Activated CD4-positive, alpha-beta T cell treated with anti-CD3 and anti-CD28 coated beads, Interleukin-2, Interleukin-6, amounts not matched to agents 100 ng/mL and 50 ng/mL, durations not matched to agents 16 hours and 8 hours (primary cell): ENCODE measurements around the gene CDKN1C.

ENCODE experiments used
- DNase-seq: peaks from one replicate; pipeline ENCODE4 v3.0.0-alpha.2; 2020

Gene CDKN1C

DNA sequence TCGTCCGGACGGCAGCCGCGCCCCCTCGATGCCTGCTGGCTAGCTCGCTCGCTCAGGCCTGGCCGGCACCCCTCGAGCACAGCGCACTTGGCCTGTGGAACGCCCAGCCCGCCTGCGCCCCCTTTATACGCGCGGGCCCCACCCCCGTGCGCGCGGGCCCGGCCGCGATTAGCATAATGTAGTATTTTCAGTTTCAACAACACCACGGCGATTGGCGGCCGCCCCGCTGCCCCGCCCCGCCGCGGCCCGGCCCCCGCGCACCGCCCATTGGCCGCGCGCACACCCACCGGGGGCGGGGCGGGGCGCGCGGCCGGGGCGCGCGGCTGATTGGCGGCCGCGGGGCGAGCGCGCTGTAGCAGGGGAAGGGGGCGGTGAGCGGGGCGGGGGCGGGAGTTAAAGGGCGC is at the start of gene CDKN1C:
CDKN1C (minus strand) TSS at position 98 of the 404 bp plus-strand sequence. CDS start 319 bp downstream, outside the sequence.
- peak; percentile 85 for DNase-seq

DNA sequence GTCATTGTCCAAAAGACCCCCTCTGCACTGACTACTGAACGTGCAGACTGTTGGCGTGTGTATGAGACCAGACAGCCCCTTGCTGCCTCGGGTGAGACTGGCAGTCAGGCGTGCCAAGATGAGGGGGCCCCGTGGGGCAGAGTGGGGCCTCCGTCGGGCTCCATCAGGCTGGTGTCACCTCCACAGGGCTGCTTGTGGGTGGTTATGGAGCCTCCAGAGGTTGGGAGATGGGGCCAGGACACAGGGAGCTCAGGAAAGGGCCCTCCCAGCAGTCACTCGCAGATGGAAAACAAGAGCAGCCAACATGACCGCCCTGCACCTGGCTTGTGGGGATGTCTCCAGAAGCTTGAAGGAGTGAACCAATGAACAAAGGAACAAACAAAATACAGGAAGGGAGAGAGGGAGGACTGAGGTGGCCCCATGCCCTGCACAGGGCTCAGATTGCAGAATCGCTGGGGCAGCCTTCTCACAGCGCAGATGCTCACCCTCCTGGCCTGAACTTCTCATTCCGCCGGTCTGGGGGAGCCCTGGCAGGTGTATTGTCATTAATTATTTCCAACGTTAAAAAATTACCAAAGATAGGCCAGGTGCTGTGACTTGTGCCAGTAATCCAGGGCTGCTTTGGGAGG is 49.1 kb upstream of the CDKN1C start:
- DNase-seq = no peak

GRCh38 chr11:2934021-2934550 is 48.5 kb upstream of the CDKN1C start:
- DNase-seq = no peak

GRCh38 chr11:2933375-2934020 is 47.9 kb upstream of the CDKN1C start:
- peak; percentile 88 for DNase-seq

GRCh38 chr11:2932850-2933251 is 47.3 kb upstream of the CDKN1C start:
- peak; percentile 33 for DNase-seq

- no peak for DNase-seq
These were observed 46.5 kb upstream of the CDKN1C start for GRCh38 chr11:2931771-2932738.

- no peak for DNase-seq
These were observed 45.8 kb upstream of the CDKN1C start for GRCh38 chr11:2931420-2931746.

DNA sequence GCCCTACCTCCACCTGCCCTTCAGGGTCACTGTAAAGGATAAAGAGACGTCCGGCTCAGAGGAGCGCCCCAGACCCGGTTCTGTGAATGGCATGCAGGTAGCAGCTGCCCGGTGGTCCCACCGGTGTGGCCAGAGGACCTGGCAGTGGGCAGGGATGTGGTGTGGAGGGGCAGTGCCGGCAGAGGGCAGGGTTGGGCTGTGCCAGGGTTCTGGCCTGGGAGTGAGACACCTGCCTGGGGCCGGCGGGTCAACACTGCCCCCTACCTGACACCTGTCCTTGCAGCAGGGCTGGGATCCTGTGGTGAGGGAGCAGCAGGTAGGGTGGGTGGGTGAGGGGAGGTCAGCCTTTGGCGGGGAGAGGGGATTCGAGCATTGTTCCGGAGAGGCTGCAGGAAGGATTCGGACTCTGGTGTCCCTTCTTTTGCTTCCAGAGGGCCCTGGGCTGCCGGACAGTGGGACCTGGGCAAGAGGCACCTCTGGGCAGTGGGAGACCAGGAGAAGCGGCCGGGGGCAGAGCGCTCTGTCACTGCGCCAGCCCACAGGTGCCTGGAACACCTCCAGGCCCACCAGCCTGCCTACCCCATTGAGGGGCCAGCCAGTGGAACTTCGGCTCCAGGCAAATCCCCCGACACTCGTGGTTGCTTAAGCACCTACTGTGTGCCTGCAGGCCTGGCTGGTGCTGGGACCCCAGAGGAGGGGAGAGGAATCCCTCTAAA is 45.3 kb upstream of the CDKN1C start:
- DNase-seq = peak; percentile 74

- DNase-seq = peak; percentile 63
These were observed 44.6 kb upstream of the CDKN1C start for GRCh38 chr11:2929950-2930703.

DNA sequence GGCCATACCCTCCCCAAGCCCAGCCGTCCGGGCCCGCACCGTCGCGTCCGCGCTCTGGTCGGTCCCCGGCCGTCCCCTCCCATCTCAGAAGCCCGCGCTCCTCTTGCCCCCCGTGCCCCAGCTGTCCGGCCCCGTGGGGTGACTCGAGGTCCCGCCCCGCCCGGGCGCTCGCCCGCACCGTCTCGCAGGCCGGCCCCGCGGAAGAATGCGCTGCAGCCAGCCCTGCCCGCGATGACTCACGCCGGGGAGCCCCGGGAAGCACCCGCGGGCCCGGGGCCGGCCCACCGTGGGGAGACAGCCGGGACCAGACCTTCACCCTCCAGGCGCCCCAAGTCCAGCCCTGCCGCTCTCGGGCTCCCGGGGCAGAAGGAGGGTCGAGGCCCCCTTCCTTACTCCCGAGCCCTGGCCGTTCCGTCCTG is 44.0 kb upstream of the CDKN1C start:
- peak; percentile 58 for DNase-seq

DNA sequence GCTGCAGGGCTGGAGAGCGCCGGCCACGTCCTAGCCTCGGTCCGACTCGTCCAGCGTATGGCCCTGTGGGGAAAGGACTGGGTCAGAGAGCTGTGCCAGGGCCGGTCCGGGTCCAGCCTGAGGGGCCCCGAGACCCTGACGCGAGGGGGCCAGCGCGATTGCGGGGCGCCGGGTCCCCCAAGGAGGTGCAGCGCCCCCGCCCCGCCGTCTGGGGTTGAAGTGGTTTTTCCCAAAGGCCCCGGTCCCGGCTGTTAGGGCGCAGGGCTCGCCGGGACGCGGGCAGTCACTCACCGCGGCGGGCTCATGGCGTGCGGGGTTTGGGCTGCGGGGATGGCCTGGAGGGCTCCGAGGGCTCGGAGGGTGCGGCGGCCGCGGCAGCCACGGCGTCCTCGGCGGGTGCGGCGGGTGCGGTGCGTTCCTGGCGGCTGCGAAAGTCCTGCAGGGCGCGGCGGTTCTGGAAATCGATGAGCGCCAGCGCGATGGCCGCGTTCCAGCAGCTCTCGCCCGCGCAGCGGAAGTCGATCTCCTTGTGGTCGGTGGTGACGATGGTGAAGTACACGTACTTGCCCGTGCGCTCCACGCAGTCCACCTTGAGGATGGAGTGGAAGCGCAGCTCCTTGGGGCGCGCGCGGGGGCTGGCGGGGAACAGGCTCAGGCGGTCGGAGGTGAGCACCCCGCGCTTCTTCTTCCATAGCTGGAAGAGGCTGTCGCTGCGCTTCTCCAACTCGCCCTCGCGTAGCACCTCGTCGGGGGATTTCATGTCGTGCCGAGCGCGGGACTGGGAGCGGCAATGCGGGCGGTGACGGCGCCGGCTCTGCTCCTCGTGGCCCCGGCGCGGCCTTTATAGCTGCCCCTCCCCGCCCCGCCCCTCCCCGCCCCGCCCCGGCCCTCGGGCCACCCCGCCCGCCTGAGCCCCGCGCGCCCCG is 43.3 kb upstream of the CDKN1C start, which contains the start of gene PHLDA2:
PHLDA2 (minus strand) TSS at position 816 of the 926 bp plus-strand sequence; CDS start at position 760, 56 bp downstream.
- DNase-seq = peak; percentile 66

DNA sequence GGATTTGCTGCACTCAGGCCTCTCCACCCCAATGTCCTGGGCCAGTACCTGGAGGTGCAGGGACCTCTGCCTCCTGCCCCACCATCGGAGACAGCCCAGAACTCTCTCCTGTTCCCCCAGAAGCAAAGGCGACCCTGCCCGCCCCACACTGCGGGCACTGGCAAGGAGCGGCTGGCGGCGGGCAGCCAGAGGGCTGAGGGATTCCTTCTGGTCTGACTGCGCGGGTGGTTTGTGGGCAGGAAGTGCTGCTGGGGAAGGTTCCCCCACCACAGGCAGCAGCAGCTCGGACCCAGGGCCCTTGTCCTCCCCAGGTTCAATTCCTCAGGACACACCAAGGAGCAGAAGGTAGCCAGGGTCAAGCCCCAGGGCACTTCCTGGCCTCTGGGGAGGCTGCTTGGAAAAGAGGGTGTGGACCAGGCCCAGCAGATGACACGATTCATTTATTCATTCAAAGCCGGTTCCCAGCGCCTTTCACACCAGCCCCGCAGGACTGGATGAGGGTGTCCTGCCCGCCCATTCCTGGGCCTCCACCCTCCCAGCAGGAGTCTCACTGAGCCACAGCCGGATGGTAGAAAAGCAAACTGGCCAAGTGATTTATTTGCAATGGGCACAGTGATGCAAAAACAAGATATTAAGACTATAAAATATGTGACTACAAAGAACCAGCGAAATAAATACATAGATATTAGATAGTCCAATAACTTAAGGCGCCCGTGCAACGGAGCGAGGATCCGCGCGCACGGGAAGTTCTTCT is 42.5 kb upstream of the CDKN1C start:
- DNase-seq = peak; percentile 47

- DNase-seq = no peak
These were observed 41.7 kb upstream of the CDKN1C start for GRCh38 chr11:2927121-2927800.

- DNase-seq = no peak
These were observed 41.1 kb upstream of the CDKN1C start for GRCh38 chr11:2926611-2927051.

DNA sequence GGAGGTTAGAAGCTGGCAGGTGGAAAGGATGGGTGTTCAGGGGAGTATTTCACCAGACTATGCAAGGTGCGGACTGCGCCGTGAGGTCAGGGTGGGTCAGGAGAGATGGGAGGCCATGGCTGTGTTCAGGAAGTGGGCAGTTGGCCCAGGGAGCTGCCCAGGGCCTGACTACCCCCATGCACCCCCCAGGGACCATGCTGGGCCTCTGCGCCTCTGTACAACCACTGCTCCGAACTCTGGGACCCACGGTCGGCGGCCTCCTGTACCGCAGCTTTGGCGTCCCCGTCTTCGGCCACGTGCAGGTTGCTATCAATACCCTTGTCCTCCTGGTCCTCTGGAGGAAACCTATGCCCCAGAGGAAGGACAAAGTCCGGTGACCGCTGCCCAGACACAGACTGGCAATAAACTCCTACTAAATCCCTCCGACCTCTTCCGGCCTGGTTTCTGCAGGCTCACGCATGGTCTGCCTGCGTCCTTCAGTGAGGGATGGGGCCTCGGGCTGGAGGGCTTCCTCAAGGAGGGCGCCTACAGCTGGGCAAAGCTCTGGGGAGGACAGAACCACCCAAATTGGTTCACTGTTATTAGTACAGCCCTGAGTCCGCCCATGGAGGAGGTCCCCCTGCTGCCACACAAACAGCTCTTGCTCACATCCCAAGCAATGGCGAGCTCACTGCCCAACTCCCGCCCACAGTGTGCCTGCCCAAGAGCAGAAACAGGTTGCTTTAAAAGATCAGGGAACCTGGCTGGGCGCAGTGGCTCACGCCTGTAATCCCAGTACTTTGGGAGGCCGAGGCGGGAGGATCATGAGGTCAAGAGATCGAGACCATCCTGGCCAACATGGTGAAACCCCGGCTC is 39.5 kb upstream of the CDKN1C start:
- DNase-seq = no peak

DNA sequence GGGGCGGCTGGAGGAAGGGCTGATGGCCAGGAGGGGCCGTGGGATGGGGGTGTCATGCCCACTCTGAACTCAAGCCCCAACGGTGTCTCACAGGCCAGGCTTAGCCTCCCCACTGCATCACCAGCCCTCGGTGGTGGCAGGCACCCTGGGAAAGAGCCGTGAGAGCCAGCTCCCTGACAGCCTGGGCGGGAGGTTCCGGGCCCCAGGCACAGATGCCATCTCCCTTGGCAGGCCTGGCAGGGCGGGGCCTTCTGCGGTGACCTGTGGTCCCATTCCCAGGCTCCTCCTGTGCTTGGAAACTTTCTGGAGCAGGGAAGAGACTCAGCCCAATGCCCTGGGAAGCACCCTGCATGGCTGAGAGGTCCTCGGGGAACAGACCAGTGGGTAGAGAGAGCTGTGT is 38.8 kb upstream of the CDKN1C start:
- no peak for DNase-seq

- DNase-seq = no peak
These were observed 38.1 kb upstream of the CDKN1C start for GRCh38 chr11:2923446-2924375.
